Central memory CD8-positive, alpha-beta T cell (primary cell): Measurements from ENCODE around the gene MYORG.
"Not testable (repeated sequence)": the region's sequence is repeated elsewhere in the genome, so short reads cannot be mapped to it uniquely, and the experiment has no call there.

ENCODE experiments used
- ATAC-seq: fragments of 150-1000 bp; cut with Tn5 transposase; replicated peaks from 2 replicates; pipeline ENCODE4 v1.10.0; 2022; ENCODE audit warnings: mild to moderate bottlenecking, moderate FRiP score, moderate number of reproducible peaks; ENCODE audit not compliant: poor library complexity, severe bottlenecking; ENCODE audit errors: extremely low read depth
- DNase-seq, 2 donors: peaks; one replicate each; pipeline ENCODE4 v3.0.0; 2021; ENCODE audit warnings: low spot score in 2 of 2
- H3K27ac Mint-ChIP-seq: one replicate; pipeline ENCODE4 v1.8.0; 2022; ENCODE audit warnings: low read depth, mild to moderate bottlenecking, moderate library complexity, mixed read lengths
- H3K27me3 Mint-ChIP-seq: one replicate; pipeline ENCODE4 v1.8.0; 2022; ENCODE audit warnings: mixed read lengths
- H3K36me3 Mint-ChIP-seq: one replicate; pipeline ENCODE4 v1.8.0; 2022; ENCODE audit warnings: mild to moderate bottlenecking, moderate library complexity, mixed read lengths; ENCODE audit not compliant: insufficient read depth
- H3K4me1 Mint-ChIP-seq: one replicate; pipeline ENCODE4 v1.8.0; 2022; ENCODE audit warnings: mixed read lengths
- H3K4me3 Mint-ChIP-seq: one replicate; pipeline ENCODE4 v1.8.0; 2022; ENCODE audit warnings: mild to moderate bottlenecking, moderate library complexity, mixed read lengths
- H3K9me3 Mint-ChIP-seq: one replicate; pipeline ENCODE4 v1.8.0; 2022; ENCODE audit warnings: mixed read lengths

Gene MYORG

GRCh38 chr9:34352122-34352652 lies 24.5 kb downstream of the MYORG start:
- H3K4me3 Mint-ChIP-seq, ATAC-seq: not testable (repeated sequence)

GRCh38 chr9:34349324-34349723 lies 27.4 kb downstream of the MYORG start:
- H3K36me3 Mint-ChIP-seq, result peaks cover 10% of the 10 kb centered on the region
- no peak overlapping the region for H3K27ac Mint-ChIP-seq
- no peak overlapping the region for H3K4me3 Mint-ChIP-seq
- no peaks in the 10 kb centered on the region for H3K9me3 Mint-ChIP-seq
- H3K27me3 Mint-ChIP-seq, result no peaks in the 10 kb centered on the region
- H3K4me1 Mint-ChIP-seq, result no peaks in the 10 kb centered on the region
- no peak for ATAC-seq
- no peak for DNase-seq

More at GRCh38 chr9:34352122-34352652, 24.5 kb downstream of the MYORG start:
- H3K4me1 Mint-ChIP-seq, H3K9me3 Mint-ChIP-seq, H3K36me3 Mint-ChIP-seq, DNase-seq, H3K27me3 Mint-ChIP-seq, H3K27ac Mint-ChIP-seq: not testable (repeated sequence)

- H3K27me3 Mint-ChIP-seq, result no peaks in the 10 kb centered on the region
- no peak for DNase-seq
- no peak for ATAC-seq
- H3K4me3 Mint-ChIP-seq, result no peak overlapping the region
- H3K4me1 Mint-ChIP-seq, result no peaks in the 10 kb centered on the region
- no peaks in the 10 kb centered on the region for H3K9me3 Mint-ChIP-seq
- no peak overlapping the region for H3K27ac Mint-ChIP-seq
- H3K36me3 Mint-ChIP-seq, result peaks cover 14% of the 10 kb centered on the region
Observed at GRCh38 chr9:34347800-34348158, 28.9 kb downstream of the MYORG start.

- Mint-ChIP-seq H3K36me3 (peaks cover 17% of the 10 kb centered on the region), H3K4me3 (no peak overlapping the region), H3K9me3 (no peaks in the 10 kb centered on the region), H3K27ac (no peak overlapping the region), H3K27me3 (no peaks in the 10 kb centered on the region), H3K4me1 (no peaks in the 10 kb centered on the region)
- DNase-seq, result no peak
- ATAC-seq, result no peak
Observed at GRCh38 chr9:34346873-34347799, 29.6 kb downstream of the MYORG start.

GRCh38 chr9:34343605-34344004 lies 33.1 kb downstream of the MYORG start:
- no peak for DNase-seq
- Mint-ChIP-seq H3K27me3 (no peaks in the 10 kb centered on the region), H3K4me1 (peaks cover 6% of the 10 kb centered on the region), H3K9me3 (no peaks in the 10 kb centered on the region), H3K4me3 (no peak overlapping the region), H3K27ac (no peak overlapping the region), H3K36me3 (peaks cover 30% of the 10 kb centered on the region)
- ATAC-seq, result no peak

GRCh38 chr9:34343090-34343489 lies 33.6 kb downstream of the MYORG start:
- Mint-ChIP-seq H3K4me3 (no peak overlapping the region), H3K36me3 (peaks cover 30% of the 10 kb centered on the region), H3K9me3 (no peaks in the 10 kb centered on the region), H3K27ac (no peak overlapping the region), H3K4me1 (peaks cover 6% of the 10 kb centered on the region), H3K27me3 (no peaks in the 10 kb centered on the region)
- DNase-seq (no peak), ATAC-seq (no peak)

GRCh38 chr9:34341659-34342295 lies 34.9 kb downstream of the MYORG start:
- H3K4me3 Mint-ChIP-seq, result no peak overlapping the region
- H3K4me1 Mint-ChIP-seq, result peaks cover 6% of the 10 kb centered on the region
- no peak for DNase-seq
- peaks cover 29% of the 10 kb centered on the region for H3K36me3 Mint-ChIP-seq
- no peak for ATAC-seq
- no peak overlapping the region for H3K27ac Mint-ChIP-seq
- no peaks in the 10 kb centered on the region for H3K9me3 Mint-ChIP-seq
- no peaks in the 10 kb centered on the region for H3K27me3 Mint-ChIP-seq

GRCh38 chr9:34338665-34339385 lies 37.9 kb downstream of the MYORG start:
- Mint-ChIP-seq H3K4me3 (no peak overlapping the region), H3K27me3 (no peaks in the 10 kb centered on the region), H3K9me3 (no peaks in the 10 kb centered on the region), H3K4me1 (peaks cover 6% of the 10 kb centered on the region), H3K36me3 (peaks cover 29% of the 10 kb centered on the region), H3K27ac (no peak overlapping the region)
- ATAC-seq (no peak), DNase-seq (no peak)

- DNase-seq, H3K4me3 Mint-ChIP-seq, H3K27ac Mint-ChIP-seq, H3K27me3 Mint-ChIP-seq, ATAC-seq, H3K4me1 Mint-ChIP-seq, H3K9me3 Mint-ChIP-seq: not testable (repeated sequence)
- peaks cover 25% of the 10 kb centered on the region for H3K36me3 Mint-ChIP-seq
Observed at GRCh38 chr9:34338079-34338478, 38.6 kb downstream of the MYORG start.

- ATAC-seq, result no peak
- Mint-ChIP-seq H3K4me1 (peaks cover 11% of the 10 kb centered on the region), H3K9me3 (no peaks in the 10 kb centered on the region), H3K36me3 (peaks cover 22% of the 10 kb centered on the region), H3K27me3 (no peaks in the 10 kb centered on the region), H3K4me3 (no peak overlapping the region), H3K27ac (no peak overlapping the region)
- DNase-seq, result no peak
Observed at GRCh38 chr9:34337403-34337802, 39.3 kb downstream of the MYORG start.

GRCh38 chr9:34335376-34335775 lies 41.3 kb downstream of the MYORG start:
- ATAC-seq, result no peak
- Mint-ChIP-seq H3K9me3 (no peaks in the 10 kb centered on the region), H3K36me3 (peaks cover 19% of the 10 kb centered on the region), H3K27ac (no peak overlapping the region), H3K4me3 (no peak overlapping the region), H3K27me3 (no peaks in the 10 kb centered on the region), H3K4me1 (peaks cover 23% of the 10 kb centered on the region)
- no peak for DNase-seq

- Mint-ChIP-seq H3K27ac (no peak overlapping the region), H3K36me3 (peaks cover 17% of the 10 kb centered on the region)
- DNase-seq, result no peak
Observed at GRCh38 chr9:34334916-34335315, 41.8 kb downstream of the MYORG start.

More at GRCh38 chr9:34334916-34335315, 41.8 kb downstream of the MYORG start:
- Mint-ChIP-seq H3K9me3 (no peaks in the 10 kb centered on the region), H3K4me3 (no peak overlapping the region), H3K4me1 (peaks cover 21% of the 10 kb centered on the region), H3K27me3 (no peaks in the 10 kb centered on the region)
- no peak for ATAC-seq
